ENCODE measurements around the gene ADAMTS16. TPM values are rescaled to one million over a fixed set of nuclear protein-coding genes. Genes with fewer than 3 reads are reported as not detected.

The ADAMTS16 gene
- total and polyA plus RNA-seq, 2 experiments from 2014 or later, result 2.8 to 15.4 TPM

DNA sequence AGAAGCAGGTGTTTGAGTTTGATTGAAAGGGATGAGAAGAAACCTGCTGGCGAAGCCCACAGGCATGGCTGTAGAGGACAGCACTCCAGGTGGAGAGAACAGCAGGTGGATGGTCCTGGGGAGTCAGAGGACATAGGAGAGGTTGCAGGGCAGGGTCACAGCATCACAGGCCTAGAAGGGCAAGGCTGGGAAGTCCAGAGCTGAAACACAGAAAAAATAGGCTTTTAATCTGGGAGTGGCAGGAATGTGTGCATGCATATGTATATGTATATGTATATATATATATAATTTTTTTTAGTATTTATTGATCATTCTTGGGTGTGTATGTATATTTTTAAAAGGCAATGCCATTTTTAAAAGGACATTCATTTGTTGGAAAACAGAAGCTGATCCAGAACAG lies 118.4 kb downstream of the ADAMTS16 start (continued):
- TF ChIP-seq ZNF114 (CRISPR knock-in tag; IDR thresholded peaks at IDR 0.05) (no peak), EZH2phosphoT487 (IDR thresholded peaks at IDR 0.05; ENCODE audit: unreplicated experiment) (no peak), POLR2AphosphoS5 (IDR thresholded peaks at IDR 0.05; ENCODE audit: low read depth) (no peak)
- TF ChIP-seq, protein P1, sequence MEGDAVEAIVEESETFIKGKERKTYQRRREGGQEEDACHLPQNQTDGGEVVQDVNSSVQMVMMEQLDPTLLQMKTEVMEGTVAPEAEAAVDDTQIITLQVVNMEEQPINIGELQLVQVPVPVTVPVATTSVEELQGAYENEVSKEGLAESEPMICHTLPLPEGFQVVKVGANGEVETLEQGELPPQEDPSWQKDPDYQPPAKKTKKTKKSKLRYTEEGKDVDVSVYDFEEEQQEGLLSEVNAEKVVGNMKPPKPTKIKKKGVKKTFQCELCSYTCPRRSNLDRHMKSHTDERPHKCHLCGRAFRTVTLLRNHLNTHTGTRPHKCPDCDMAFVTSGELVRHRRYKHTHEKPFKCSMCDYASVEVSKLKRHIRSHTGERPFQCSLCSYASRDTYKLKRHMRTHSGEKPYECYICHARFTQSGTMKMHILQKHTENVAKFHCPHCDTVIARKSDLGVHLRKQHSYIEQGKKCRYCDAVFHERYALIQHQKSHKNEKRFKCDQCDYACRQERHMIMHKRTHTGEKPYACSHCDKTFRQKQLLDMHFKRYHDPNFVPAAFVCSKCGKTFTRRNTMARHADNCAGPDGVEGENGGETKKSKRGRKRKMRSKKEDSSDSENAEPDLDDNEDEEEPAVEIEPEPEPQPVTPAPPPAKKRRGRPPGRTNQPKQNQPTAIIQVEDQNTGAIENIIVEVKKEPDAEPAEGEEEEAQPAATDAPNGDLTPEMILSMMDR (conservative IDR thresholded peaks at IDR 0.05; ENCODE audit: low read depth in 2 of 2), result no peak
- TF ChIP-seq, protein P2, sequence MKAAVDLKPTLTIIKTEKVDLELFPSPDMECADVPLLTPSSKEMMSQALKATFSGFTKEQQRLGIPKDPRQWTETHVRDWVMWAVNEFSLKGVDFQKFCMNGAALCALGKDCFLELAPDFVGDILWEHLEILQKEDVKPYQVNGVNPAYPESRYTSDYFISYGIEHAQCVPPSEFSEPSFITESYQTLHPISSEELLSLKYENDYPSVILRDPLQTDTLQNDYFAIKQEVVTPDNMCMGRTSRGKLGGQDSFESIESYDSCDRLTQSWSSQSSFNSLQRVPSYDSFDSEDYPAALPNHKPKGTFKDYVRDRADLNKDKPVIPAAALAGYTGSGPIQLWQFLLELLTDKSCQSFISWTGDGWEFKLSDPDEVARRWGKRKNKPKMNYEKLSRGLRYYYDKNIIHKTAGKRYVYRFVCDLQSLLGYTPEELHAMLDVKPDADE (IDR thresholded peaks at IDR 0.05), result no peak
- TF ChIP-seq, protein P3, sequence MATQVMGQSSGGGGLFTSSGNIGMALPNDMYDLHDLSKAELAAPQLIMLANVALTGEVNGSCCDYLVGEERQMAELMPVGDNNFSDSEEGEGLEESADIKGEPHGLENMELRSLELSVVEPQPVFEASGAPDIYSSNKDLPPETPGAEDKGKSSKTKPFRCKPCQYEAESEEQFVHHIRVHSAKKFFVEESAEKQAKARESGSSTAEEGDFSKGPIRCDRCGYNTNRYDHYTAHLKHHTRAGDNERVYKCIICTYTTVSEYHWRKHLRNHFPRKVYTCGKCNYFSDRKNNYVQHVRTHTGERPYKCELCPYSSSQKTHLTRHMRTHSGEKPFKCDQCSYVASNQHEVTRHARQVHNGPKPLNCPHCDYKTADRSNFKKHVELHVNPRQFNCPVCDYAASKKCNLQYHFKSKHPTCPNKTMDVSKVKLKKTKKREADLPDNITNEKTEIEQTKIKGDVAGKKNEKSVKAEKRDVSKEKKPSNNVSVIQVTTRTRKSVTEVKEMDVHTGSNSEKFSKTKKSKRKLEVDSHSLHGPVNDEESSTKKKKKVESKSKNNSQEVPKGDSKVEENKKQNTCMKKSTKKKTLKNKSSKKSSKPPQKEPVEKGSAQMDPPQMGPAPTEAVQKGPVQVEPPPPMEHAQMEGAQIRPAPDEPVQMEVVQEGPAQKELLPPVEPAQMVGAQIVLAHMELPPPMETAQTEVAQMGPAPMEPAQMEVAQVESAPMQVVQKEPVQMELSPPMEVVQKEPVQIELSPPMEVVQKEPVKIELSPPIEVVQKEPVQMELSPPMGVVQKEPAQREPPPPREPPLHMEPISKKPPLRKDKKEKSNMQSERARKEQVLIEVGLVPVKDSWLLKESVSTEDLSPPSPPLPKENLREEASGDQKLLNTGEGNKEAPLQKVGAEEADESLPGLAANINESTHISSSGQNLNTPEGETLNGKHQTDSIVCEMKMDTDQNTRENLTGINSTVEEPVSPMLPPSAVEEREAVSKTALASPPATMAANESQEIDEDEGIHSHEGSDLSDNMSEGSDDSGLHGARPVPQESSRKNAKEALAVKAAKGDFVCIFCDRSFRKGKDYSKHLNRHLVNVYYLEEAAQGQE (IDR thresholded peaks at IDR 0.05; ENCODE audit: unreplicated experiment), result no peak

DNA sequence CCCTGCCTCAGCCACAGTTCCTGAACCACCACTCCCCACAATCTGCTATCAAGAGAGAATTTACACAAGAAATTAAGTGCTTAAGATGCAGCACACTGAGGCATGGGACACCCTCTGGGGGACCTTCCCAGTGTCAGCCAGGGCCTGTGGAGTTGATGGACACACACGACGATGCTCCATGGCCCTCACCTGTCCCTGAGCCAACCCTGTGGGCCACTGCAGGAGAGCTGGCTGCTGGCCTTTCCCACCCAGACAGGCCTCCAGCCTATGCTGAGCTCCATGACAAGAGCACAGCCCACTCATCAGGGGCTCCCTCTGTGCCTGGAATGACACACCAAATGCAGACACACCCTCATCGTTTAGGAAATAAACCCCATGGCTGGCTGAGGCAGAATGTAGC lies 124.6 kb downstream of the ADAMTS16 start:
- Histone ChIP-seq H3K4me2 (no peak overlapping the region), H3K79me2 (replicated peaks; ENCODE audit: insufficient read depth) (no peaks in the 10 kb centered on the region), H3K27ac (ENCODE audit: low read depth) (no peak overlapping the region), H3F3A (replicated peaks; ENCODE audit: low read depth) (no peaks in the 10 kb centered on the region), H3K9me2 (ENCODE audit: insufficient read depth) (peaks cover 13% of the 10 kb centered on the region), H3K4me1 (ENCODE audit: insufficient read depth) (no peaks in the 10 kb centered on the region), H2AFZ (no peak overlapping the region), H3K27me3 (ENCODE audit: insufficient read depth) (no peaks in the 10 kb centered on the region), H3K36me3 (ENCODE audit: insufficient read depth) (peaks cover 5% of the 10 kb centered on the region; the same call in 1 of the 2 replicates), H3K4me3 (no peak overlapping the region), H4K20me1 (replicated peaks; ENCODE audit: insufficient read depth) (no peaks in the 10 kb centered on the region)
- no peak for ATAC-seq
- Mint-ChIP-seq H3K4me3 (no peak overlapping the region), H3K4me1 (peaks cover 10% of the 10 kb centered on the region), H3K27me3 (ENCODE audit: insufficient read depth, low read depth, poor library complexity) (peaks cover 6% of the 10 kb centered on the region), H3K9me3 (no peaks in the 10 kb centered on the region; the same call in 2 of the 3 replicates), H3K27ac (no peak overlapping the region), H3K36me3 (ENCODE audit: low read depth) (peaks cover 60% of the 10 kb centered on the region)
- DNase-seq (ENCODE audit: low spot score), result no peak
- TF ChIP-seq EZH2 (IDR thresholded peaks at IDR 0.05; ENCODE audit: low read depth, unreplicated experiment) (no peak), EZH2phosphoT487 (IDR thresholded peaks at IDR 0.05; ENCODE audit: unreplicated experiment) (no peak), ZNF331 (CRISPR knock-in tag; IDR thresholded peaks at IDR 0.05; ENCODE audit: low read depth) (no peak), JUNB (IDR thresholded peaks at IDR 0.05; ENCODE audit: unreplicated experiment) (no peak), STAT1 (IDR thresholded peaks at IDR 0.05; ENCODE audit: unreplicated experiment) (no peak), POLR2AphosphoS5 (IDR thresholded peaks at IDR 0.05; ENCODE audit: low read depth) (no peak)
- TF ChIP-seq, protein P3 (IDR thresholded peaks at IDR 0.05; ENCODE audit: unreplicated experiment), result no peak
